K562 (cell line): Measurements from ENCODE around the gene ST7. TPM values are rescaled to one million over a fixed set of nuclear protein-coding genes. Genes with fewer than 3 reads are reported as not detected.

Experiments
- ATAC-seq: fragments of 200-7000 bp; cut with Tn5 transposase; 3 replicates; pipeline ENCODE4 v1.9.1; 2020; ENCODE audit warnings: moderate library complexity
- BruUV-seq: library from RNA; stranded (reverse); fragments of 400-500 nt; replicated peaks from 2 replicates; lab custom pipeline; 2021; lab: Mats Ljungman, UMichigan
- CTCF ChIA-PET: fragments of 300-600 bp; formaldehyde crosslinking; extraction: SDS; loops from one replicate; lab custom pipeline; 2021; ENCODE audit warnings: low intra/inter-chr PET ratio; lab: Yijun Ruan, JAX
- POLR2A ChIA-PET: fragments of 300-600, 350-650 bp; sonication (Branson Sonifier 250); formaldehyde crosslinking; extraction: SDS; loops from one replicate; lab custom pipeline; 2021; ENCODE audit warnings: antibody characterized with exemption, inconsistent platforms; lab: Yijun Ruan, JAX
- DNase-seq, 4 experiments: peaks; one replicate each; pipeline versions ENCODE4 v3.0.0 to v3.0.0-alpha.2; 2011 to 2018; ENCODE audit warnings: low spot score in 3 of 4, mixed read lengths in 3 of 4; ENCODE audit errors: extremely low read depth in 1 of 4
- FAIRE-seq: peaks from 2 replicates; lab custom pipeline; 2011; peaks lifted over from hg19 to GRCh38; lab: Jason Lieb, UNC
- H2AFZ ChIP-seq: 2 replicates; pipeline ENCODE4 v1.6.0; 2011; ENCODE audit warnings: low read depth, low read length, control low read depth, inconsistent platforms
- H3K27ac ChIP-seq: fragments of 200-600 bp; 3 replicates; pipeline ENCODE4 v1.8.0; 2011; ENCODE audit warnings: low read depth, mild to moderate bottlenecking, control low read depth, inconsistent platforms, low read length, moderate library complexity, mixed read lengths; ENCODE audit errors: extremely low read depth
- H3K27me3 ChIP-seq, 2 experiments: fragments of 300-600 bp in 1 of 2; 2 replicates in 1 of 2; 3 replicates in 1 of 2; pipeline versions ENCODE4 v1.6.0 to v1.8.0; 2011; ENCODE audit warnings: inconsistent platforms in 2 of 2, low read length in 2 of 2, mild to moderate bottlenecking in 1 of 2, mixed read lengths in 1 of 2, moderate library complexity in 1 of 2; ENCODE audit not compliant: control insufficient read depth in 2 of 2, insufficient read depth in 2 of 2
- H3K36me3 ChIP-seq: fragments of 300-600 bp; 3 replicates; pipeline ENCODE4 v1.8.0; 2011; ENCODE audit warnings: mild to moderate bottlenecking, low read length, inconsistent platforms; ENCODE audit not compliant: control insufficient read depth, insufficient read depth
- H3K4me1 ChIP-seq, 2 experiments: fragments of 200-600 bp in 1 of 2; replicated peaks in 1 of 2; 2 replicates in 1 of 2; 3 replicates in 1 of 2; pipeline versions ENCODE4 v1.5.1 to v1.8.0; 2011; ENCODE audit warnings: inconsistent platforms in 2 of 2, low read length in 2 of 2, mild to moderate bottlenecking in 1 of 2, mixed read lengths in 1 of 2, moderate library complexity in 1 of 2; ENCODE audit not compliant: control insufficient read depth in 2 of 2, insufficient read depth in 2 of 2
- H3K4me2 ChIP-seq: 2 replicates; pipeline ENCODE4 v1.6.1; 2011; ENCODE audit warnings: low read length, control low read depth, inconsistent platforms, mixed read lengths; ENCODE audit not compliant: insufficient read depth
- H3K4me3 ChIP-seq: fragments of 200-600 bp; sonication (generic), shearing (Covaris generic); 2 replicates; pipeline ENCODE4 v1.5.1; 2016; ENCODE audit warnings: control low read depth, inconsistent platforms
- H3K79me2 ChIP-seq: fragments of 200-600 bp; 3 replicates; pipeline ENCODE4 v1.8.0; 2011; ENCODE audit warnings: low read length, inconsistent platforms; ENCODE audit not compliant: control insufficient read depth, insufficient read depth
- H3K9ac ChIP-seq, 2 experiments: 2 replicates each; pipeline versions ENCODE4 v1.6.0 to v1.6.1; 2011; ENCODE audit warnings: low read depth in 2 of 2, low read length in 2 of 2, control low read depth in 1 of 2, inconsistent platforms in 1 of 2, mild to moderate bottlenecking in 1 of 2, mixed read lengths in 1 of 2; ENCODE audit not compliant: insufficient read depth in 1 of 2
- H3K9me1 ChIP-seq: one replicate; pipeline ENCODE4 v1.6.0; 2011; ENCODE audit warnings: inconsistent platforms, mild to moderate bottlenecking, low read length, moderate library complexity; ENCODE audit not compliant: control insufficient read depth, insufficient read depth
- H3K9me3 ChIP-seq: replicated peaks from 2 replicates; pipeline ENCODE4 v1.5.1; 2011; ENCODE audit warnings: low read depth, low read length, inconsistent platforms; ENCODE audit not compliant: control insufficient read depth, insufficient read depth
- H4K20me1 ChIP-seq: replicated peaks from 2 replicates; pipeline ENCODE4 v1.6.1; 2011; ENCODE audit warnings: low read length, inconsistent platforms, mixed read lengths; ENCODE audit not compliant: control insufficient read depth, insufficient read depth
- CEBPG ChIP-seq, 3 experiments: fragments of 200-800 bp in 1 of 3; sonication (Bioruptor generic) in 1 of 3; sonication (generic) in 1 of 3; formaldehyde crosslinking in 1 of 3; IDR thresholded peaks in 2 of 3; conservative IDR thresholded peaks in 1 of 3; 2 replicates each; pipeline versions ENCODE4 v1.6.1 to v1.8.0; 2016 to 2022; ENCODE audit warnings: missing compliant biosample characterization in 2 of 3, missing genetic modification characterization in 2 of 3, mild to moderate bottlenecking in 1 of 3, missing genetic modification reagents in 1 of 3
- CREM ChIP-seq: IDR thresholded peaks from 2 replicates; pipeline ENCODE4 v1.6.1; 2014; ENCODE audit warnings: antibody characterized with exemption, low read depth
- L3MBTL2 ChIP-seq: fragments of 450-650 bp; IDR thresholded peaks from 2 replicates; pipeline ENCODE4 v1.6.1; 2016; ENCODE audit warnings: mild to moderate bottlenecking, moderate library complexity
- NRF1 ChIP-seq, 2 experiments: fragments of 450-650 bp; IDR thresholded peaks in 1 of 2; conservative IDR thresholded peaks in 1 of 2; 2 replicates each; pipeline ENCODE4 v1.6.1; 2014; ENCODE audit warnings: mild to moderate bottlenecking in 2 of 2
- SAFB ChIP-seq: fragments of 200-400 bp; formaldehyde crosslinking; IDR thresholded peaks from 2 replicates; pipeline ENCODE4 v1.6.1; 2017; ENCODE audit warnings: low read depth, low read length, borderline replicate concordance
- SAFB2 ChIP-seq: fragments of 200-400 bp; formaldehyde crosslinking; IDR thresholded peaks from 2 replicates; pipeline ENCODE4 v1.6.1; 2018; ENCODE audit warnings: borderline replicate concordance, low read length, low read depth, moderate library complexity; ENCODE audit not compliant: severe bottlenecking
- ZNF830 ChIP-seq: fragments of 250-450 bp; sonication (Bioruptor Pico); IDR thresholded peaks from 2 replicates; pipeline ENCODE4 v1.5.0; 2021; ENCODE audit warnings: mild to moderate bottlenecking
- WGBS: fragments of 100-300 bp; shearing (Covaris generic); methylation state at CpG from one replicate; pipeline ENCODE4 v1.1.6; 2016; ENCODE audit warnings: low coverage, mixed read lengths; ENCODE audit not compliant: insufficient coverage; ENCODE audit errors: missing lambda C conversion rate; 5-methylcytosine and 5-hydroxymethylcytosine counted together
- in situ Hi-C: fragments of 300-500 bp; cut with MboI; formaldehyde crosslinking; loops from 4 replicates; pipeline ENCODE4 v1.15.0; 2018; ENCODE audit warnings: inconsistent platforms, mixed read lengths
- intact Hi-C: fragments of 100-400 bp; cut with micrococcal nuclease; formaldehyde crosslinking; loops from 2 replicates; pipeline ENCODE4 v1.14.2; 2022
- polyA plus RNA-seq, 8 experiments: library from polyadenylated mRNA; depleted of rRNA in 4 of 8; stranded (reverse) in 5 of 8; unstranded in 3 of 8; fragments of >200 nt; fragmentation: Nextera tagmentation in 2 of 8; fragmentation: Illumina TruSeq in 1 of 8; extraction: Ambion mirVana in 2 of 8; extraction: Trizol in 1 of 8; gene quantifications; 2 replicates each; pipeline versions ENCODE4 v1.2.1 to v1.2.3, GENCODE V29; 2011 to 2014; ENCODE audit warnings: inconsistent platforms in 1 of 8, missing spikeins in 1 of 8
- total RNA-seq, 7 experiments: library from RNA; depleted of rRNA in 6 of 7; stranded (reverse); fragments of >200 nt in 6 of 7; fragmentation: Illumina TruSeq in 2 of 7; extraction: Trizol in 2 of 7; gene quantifications; 2 replicates each; pipeline versions ENCODE4 v1.2.1 to v1.2.3, GENCODE V29; 2011 to 2021; ENCODE audit warnings: low replicate concordance in 1 of 7
- TF ChIP-seq, protein P1 (sequence below), 2 experiments: fragments of 450-650 bp; IDR thresholded peaks; 2 replicates each; pipeline ENCODE4 v1.6.1; 2018; ENCODE audit warnings: mild to moderate bottlenecking in 2 of 2, low read depth in 1 of 2; ENCODE audit not compliant: partially characterized antibody in 2 of 2
- TF ChIP-seq, protein P2 (sequence below): sonication (generic); formaldehyde crosslinking; IDR thresholded peaks from 2 replicates; pipeline ENCODE4 v1.8.0; 2022; ENCODE audit warnings: mild to moderate bottlenecking, missing genetic modification reagents
- TF ChIP-seq, protein P3 (sequence below): sonication (generic); formaldehyde crosslinking; IDR thresholded peaks from 2 replicates; pipeline ENCODE4 v1.5.0; 2020; ENCODE audit warnings: missing genetic modification reagents
- TF ChIP-seq, protein P4 (sequence below): fragments of 450-650 bp; formaldehyde crosslinking; IDR thresholded peaks from 2 replicates; pipeline ENCODE4 v1.4.0; 2022; ENCODE audit warnings: missing genetic modification characterization

Gene ST7
- total and polyA plus RNA-seq, 9 of the 15 experiments (the other 6 are each of a cell fraction or from before 2014, with no cell fraction given) = 23.9 to 56.3 (median 36.9) TPM

DNA sequence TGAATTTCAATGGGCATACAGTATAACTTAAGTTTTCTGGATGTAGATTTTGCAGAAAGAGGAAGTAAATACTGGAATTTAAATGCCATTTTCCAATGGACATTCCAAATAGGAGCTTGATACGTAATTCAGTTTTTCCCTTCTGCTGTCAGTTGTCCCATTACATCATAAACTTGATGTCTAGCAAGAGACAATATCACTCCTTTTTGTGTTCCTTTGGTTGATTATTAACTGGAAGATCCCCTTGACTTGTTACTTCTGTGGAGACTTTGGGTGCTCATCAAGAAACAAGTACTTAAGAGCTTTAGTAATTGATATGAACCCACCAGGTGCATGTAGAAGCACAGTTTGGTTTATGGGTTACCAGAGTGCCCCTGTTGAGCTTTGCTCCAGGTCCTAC lies 116.1 kb downstream of the ST7 start:
- intact Hi-C loops (no loop called here), in situ Hi-C loops (no loop called here)
- BruUV-seq = no TSS peak
- Histone ChIP-seq H3K4me3 (no peak overlapping the region), H3K4me1 (peaks cover 4 to 6% of the 10 kb centered on the region in 2 experiments; a peak in 4 of 5 replicates), H3K36me3 (no peaks in the 10 kb centered on the region; the same call in 2 of the 3 replicates), H3K9ac (no peak overlapping the region), H2AFZ (no peak overlapping the region), H3K79me2 (peaks cover 63% of the 10 kb centered on the region), H3K9me1 (no peaks in the 10 kb centered on the region), H3K27ac (no peak overlapping the region), H3K4me2 (no peak overlapping the region), H3K27me3 (no peaks in the 10 kb centered on the region), H3K9me3 (no peaks in the 10 kb centered on the region), H4K20me1 (no peaks in the 10 kb centered on the region)
- DNase-seq = no peak
- WGBS = 100% methylated on average over 1 of the region's 1 CpG
- CTCF ChIA-PET = no interaction called here
- no peak for ATAC-seq
- FAIRE-seq = no peak
- POLR2A ChIA-PET = interaction anchor here (1.2 to 1.5 kb wide), 4 partner anchors 13 to 56 kb away, joined by 3 to 6 read pairs (median 3); no protein-coding TSS in a partner anchor
- TF ChIP-seq, protein P1, sequence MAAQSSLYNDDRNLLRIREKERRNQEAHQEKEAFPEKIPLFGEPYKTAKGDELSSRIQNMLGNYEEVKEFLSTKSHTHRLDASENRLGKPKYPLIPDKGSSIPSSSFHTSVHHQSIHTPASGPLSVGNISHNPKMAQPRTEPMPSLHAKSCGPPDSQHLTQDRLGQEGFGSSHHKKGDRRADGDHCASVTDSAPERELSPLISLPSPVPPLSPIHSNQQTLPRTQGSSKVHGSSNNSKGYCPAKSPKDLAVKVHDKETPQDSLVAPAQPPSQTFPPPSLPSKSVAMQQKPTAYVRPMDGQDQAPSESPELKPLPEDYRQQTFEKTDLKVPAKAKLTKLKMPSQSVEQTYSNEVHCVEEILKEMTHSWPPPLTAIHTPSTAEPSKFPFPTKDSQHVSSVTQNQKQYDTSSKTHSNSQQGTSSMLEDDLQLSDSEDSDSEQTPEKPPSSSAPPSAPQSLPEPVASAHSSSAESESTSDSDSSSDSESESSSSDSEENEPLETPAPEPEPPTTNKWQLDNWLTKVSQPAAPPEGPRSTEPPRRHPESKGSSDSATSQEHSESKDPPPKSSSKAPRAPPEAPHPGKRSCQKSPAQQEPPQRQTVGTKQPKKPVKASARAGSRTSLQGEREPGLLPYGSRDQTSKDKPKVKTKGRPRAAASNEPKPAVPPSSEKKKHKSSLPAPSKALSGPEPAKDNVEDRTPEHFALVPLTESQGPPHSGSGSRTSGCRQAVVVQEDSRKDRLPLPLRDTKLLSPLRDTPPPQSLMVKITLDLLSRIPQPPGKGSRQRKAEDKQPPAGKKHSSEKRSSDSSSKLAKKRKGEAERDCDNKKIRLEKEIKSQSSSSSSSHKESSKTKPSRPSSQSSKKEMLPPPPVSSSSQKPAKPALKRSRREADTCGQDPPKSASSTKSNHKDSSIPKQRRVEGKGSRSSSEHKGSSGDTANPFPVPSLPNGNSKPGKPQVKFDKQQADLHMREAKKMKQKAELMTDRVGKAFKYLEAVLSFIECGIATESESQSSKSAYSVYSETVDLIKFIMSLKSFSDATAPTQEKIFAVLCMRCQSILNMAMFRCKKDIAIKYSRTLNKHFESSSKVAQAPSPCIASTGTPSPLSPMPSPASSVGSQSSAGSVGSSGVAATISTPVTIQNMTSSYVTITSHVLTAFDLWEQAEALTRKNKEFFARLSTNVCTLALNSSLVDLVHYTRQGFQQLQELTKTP (IDR thresholded peaks at IDR 0.05; ENCODE audit: low read depth in 1 of 2, partially characterized antibody in 2 of 2) = no peak
- TF ChIP-seq SAFB2 (no peak), NRF1 (conservative IDR thresholded peaks at IDR 0.05 in 1 of 2, IDR thresholded peaks at IDR 0.05 in 1 of 2) (no peak), SAFB (no peak), CREM (no peak), CEBPG (CRISPR knock-in tag; IDR thresholded peaks at IDR 0.05) (no peak), CEBPG (tag; conservative IDR thresholded peaks at IDR 0.05 in 1 of 2, IDR thresholded peaks at IDR 0.05 in 1 of 2) (no peak), L3MBTL2 (no peak), ZNF830 (CRISPR knock-in tag) (no peak)
- TF ChIP-seq, protein P2, sequence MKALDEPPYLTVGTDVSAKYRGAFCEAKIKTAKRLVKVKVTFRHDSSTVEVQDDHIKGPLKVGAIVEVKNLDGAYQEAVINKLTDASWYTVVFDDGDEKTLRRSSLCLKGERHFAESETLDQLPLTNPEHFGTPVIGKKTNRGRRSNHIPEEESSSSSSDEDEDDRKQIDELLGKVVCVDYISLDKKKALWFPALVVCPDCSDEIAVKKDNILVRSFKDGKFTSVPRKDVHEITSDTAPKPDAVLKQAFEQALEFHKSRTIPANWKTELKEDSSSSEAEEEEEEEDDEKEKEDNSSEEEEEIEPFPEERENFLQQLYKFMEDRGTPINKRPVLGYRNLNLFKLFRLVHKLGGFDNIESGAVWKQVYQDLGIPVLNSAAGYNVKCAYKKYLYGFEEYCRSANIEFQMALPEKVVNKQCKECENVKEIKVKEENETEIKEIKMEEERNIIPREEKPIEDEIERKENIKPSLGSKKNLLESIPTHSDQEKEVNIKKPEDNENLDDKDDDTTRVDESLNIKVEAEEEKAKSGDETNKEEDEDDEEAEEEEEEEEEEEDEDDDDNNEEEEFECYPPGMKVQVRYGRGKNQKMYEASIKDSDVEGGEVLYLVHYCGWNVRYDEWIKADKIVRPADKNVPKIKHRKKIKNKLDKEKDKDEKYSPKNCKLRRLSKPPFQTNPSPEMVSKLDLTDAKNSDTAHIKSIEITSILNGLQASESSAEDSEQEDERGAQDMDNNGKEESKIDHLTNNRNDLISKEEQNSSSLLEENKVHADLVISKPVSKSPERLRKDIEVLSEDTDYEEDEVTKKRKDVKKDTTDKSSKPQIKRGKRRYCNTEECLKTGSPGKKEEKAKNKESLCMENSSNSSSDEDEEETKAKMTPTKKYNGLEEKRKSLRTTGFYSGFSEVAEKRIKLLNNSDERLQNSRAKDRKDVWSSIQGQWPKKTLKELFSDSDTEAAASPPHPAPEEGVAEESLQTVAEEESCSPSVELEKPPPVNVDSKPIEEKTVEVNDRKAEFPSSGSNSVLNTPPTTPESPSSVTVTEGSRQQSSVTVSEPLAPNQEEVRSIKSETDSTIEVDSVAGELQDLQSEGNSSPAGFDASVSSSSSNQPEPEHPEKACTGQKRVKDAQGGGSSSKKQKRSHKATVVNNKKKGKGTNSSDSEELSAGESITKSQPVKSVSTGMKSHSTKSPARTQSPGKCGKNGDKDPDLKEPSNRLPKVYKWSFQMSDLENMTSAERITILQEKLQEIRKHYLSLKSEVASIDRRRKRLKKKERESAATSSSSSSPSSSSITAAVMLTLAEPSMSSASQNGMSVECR (CRISPR knock-in tag) = no peak
- TF ChIP-seq, protein P3, sequence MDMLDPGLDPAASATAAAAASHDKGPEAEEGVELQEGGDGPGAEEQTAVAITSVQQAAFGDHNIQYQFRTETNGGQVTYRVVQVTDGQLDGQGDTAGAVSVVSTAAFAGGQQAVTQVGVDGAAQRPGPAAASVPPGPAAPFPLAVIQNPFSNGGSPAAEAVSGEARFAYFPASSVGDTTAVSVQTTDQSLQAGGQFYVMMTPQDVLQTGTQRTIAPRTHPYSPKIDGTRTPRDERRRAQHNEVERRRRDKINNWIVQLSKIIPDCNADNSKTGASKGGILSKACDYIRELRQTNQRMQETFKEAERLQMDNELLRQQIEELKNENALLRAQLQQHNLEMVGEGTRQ = no peak
- TF ChIP-seq, protein P4, sequence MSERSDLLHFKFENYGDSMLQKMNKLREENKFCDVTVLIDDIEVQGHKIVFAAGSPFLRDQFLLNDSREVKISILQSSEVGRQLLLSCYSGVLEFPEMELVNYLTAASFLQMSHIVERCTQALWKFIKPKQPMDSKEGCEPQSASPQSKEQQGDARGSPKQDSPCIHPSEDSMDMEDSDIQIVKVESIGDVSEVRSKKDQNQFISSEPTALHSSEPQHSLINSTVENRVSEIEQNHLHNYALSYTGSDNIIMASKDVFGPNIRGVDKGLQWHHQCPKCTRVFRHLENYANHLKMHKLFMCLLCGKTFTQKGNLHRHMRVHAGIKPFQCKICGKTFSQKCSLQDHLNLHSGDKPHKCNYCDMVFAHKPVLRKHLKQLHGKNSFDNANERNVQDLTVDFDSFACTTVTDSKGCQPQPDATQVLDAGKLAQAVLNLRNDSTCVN = no peak
